NCI-H128 (cell line): ENCODE results near the gene SLC3A2.

Source experiments
- DNase-seq: peaks from one replicate; lab custom pipeline; 2025; ENCODE audit not compliant: unreplicated experiment; lab: John Stamatoyannopoulos, UW

Gene SLC3A2

DNA sequence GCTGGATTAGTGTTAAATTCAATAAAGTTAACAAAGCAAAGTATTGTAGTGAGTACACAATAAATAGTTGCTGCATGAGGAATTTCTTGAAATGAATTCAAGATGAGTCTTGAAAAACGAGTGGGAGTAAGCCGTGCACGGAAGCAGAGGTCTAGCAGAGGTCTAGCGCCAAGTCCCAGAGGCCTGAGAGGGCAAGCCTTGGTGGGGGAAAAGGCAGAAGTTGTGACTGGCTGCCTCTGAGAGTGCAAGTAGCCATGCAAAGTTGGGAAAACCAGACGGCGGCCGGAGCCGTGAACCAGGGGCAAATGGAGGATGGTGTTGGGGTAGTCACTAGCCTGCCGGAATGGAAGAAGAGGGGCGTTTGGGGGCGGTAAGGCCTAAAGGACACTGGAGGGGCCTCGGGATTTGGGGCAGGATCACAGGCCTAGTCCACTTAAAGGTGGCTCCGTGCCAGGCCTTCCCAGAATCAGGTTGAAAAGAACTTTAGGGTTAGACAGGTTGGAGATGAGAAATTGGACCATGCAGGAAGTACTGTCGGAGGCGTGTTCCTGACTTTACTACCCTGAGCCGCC, 379 bp upstream of the SLC3A2 start:
- no peak for DNase-seq

- peak; percentile 60 for DNase-seq
Observed at GRCh38 chr11:62881579-62882430, 1.1 kb downstream of the SLC3A2 start.

GRCh38 chr11:62882431-62882749, 1.7 kb downstream of the SLC3A2 start:
- DNase-seq: no peak

DNA sequence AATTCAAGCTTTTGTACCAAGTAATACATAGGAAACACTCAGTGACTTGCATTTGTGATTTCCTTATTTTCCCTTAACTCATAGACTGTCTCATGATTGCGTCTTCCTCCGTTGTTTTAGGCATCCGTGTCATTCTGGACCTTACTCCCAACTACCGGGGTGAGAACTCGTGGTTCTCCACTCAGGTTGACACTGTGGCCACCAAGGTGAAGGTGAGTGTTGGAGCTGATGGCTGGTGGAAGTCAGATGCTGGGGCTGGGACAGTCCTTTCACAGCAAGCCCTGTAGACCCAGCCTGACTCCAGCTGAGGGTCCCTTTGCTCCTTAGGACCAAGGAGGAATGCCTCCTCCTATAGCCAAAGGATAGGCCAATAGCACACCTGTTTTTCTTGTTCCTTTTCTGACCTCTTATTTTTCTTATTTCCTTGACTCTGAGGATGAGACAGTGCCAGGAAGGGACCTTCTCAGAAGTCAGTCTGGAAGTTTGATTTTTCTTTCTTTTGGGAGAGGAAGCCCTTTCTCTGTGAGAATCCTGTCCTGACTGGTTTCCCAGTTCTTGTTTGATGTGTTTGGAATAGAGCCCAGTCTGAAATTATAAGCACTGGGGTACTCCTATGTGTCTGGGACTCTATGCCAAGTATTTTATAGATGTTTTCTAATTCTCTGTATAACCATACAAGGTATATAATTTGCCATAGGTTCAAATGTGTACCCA, 2.2 kb downstream of the SLC3A2 start:
- DNase-seq: no peak

- DNase-seq: no peak
Observed at GRCh38 chr11:62883673-62884072, 3.0 kb downstream of the SLC3A2 start.

DNA sequence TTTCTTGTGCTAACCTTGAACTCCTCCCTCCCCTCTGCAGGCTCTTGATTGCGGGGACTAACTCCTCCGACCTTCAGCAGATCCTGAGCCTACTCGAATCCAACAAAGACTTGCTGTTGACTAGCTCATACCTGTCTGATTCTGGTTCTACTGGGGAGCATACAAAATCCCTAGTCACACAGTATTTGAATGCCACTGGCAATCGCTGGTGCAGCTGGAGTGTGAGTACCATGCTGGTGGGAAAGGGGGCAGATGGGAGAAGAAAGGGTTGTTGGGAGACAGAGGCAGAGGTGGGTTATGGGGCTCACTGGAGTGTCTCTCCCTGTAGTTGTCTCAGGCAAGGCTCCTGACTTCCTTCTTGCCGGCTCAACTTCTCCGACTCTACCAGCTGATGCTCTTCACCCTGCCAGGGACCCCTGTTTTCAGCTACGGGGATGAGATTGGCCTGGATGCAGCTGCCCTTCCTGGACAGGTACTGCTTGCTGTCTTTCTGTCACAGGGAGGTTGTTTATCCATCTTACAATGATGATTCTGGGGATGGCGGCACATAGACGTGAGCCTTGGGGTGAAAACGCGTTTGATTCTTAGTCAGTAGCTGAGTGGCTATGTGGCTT, 4.5 kb downstream of the SLC3A2 start:
- DNase-seq: no peak

DNA sequence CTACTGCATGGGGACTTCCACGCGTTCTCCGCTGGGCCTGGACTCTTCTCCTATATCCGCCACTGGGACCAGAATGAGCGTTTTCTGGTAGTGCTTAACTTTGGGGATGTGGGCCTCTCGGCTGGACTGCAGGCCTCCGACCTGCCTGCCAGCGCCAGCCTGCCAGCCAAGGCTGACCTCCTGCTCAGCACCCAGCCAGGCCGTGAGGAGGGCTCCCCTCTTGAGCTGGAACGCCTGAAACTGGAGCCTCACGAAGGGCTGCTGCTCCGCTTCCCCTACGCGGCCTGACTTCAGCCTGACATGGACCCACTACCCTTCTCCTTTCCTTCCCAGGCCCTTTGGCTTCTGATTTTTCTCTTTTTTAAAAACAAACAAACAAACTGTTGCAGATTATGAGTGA, 7.7 kb downstream of the SLC3A2 start:
- no peak for DNase-seq

- no peak for DNase-seq
Observed at GRCh38 chr11:62889126-62889483, 8.4 kb downstream of the SLC3A2 start.

DNA sequence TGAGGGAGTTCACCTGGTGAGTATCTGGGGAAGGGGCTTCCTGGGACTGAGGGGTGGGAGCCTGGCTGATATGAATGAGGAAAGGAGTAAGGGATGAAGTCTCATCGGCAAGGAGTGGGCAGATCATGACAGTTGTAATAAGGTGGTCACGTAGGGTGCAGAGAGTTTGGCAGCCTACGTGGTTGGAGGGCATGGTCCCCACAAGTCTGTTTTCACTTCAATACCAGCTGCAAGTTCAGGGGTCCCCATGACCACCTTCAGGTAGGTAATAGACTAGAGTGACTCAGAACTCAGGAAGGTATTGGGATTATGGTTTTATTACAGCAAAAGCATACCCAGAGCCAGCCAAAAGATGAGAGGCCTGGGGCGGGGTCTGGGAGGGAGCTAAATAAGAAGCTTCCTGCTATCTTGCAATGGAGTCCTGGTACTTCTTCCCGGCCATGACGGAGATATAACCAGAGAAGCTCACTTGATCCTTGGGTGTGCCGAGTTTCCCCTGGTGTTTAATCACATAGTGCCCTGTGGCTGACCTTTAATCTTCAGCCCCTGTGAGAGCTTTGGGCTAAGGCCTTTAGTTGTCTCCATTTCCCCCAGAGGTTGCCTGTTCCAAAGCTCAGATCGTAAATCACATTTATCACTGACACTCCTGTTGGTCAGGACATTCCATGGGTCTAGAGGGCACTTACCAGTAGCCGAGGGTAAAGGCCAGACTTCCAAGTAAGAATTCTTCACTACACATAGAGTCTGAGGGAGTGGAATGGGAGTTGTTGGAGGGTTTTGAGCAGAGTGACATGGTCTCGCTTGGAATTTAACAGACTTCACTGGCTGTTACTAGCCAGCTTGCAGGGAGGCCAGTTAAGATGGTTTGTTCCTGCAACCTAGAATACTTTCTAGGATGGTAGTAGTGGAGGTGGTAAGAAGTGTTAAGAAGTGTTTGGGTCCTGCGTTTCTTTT, 9.1 kb downstream of the SLC3A2 start:
- DNase-seq: no peak

- DNase-seq: no peak
Observed at GRCh38 chr11:62892077-62892922, 11.6 kb downstream of the SLC3A2 start.

- no peak for DNase-seq
Observed at GRCh38 chr11:62895501-62895900, 14.8 kb downstream of the SLC3A2 start.

DNA sequence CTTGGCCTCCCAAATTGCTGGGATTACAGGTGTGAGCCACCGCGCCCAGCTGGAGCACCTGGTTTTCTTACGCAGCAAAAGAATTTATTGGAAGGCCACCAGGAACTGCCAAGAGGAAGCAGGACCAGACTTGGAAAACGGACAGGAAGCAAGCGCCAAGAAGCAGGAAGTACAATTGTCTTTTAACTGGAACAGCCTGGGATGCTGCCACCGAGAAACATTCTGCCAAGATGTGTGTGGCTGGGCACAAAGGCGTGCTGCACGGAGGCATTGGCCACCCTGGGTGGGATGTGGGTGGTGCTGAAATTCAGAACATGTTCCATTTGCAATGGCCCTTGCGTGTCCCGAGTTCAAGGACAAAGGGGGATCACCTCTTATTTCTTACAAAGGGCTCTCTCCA, 15.4 kb downstream of the SLC3A2 start:
- no peak for DNase-seq

DNA sequence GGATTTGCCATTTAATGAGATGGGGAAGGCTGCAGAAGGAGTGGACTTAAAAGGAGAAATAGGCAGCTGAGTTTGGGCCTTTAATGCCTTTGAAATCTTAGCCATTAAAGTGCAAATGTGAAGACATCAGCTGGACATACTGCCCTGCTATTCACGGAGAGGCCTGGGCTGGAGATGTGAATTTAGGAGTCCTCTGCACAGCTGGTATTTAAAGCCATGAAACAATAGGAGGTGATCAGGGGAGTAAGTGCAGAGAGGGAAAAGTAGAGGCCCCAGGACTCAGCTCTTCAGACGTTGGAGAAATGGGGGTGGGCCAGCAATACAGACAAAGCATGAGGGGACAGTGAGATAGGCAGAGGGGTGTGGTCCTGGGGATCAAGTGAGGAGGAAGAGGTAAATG, 16.6 kb downstream of the SLC3A2 start:
- no peak for DNase-seq

- no peak for DNase-seq
Observed at GRCh38 chr11:62898027-62898426, 17.3 kb downstream of the SLC3A2 start.

- DNase-seq: no peak
Observed at GRCh38 chr11:62902932-62903331, 22.2 kb downstream of the SLC3A2 start.

GRCh38 chr11:62905296-62905695, 24.6 kb downstream of the SLC3A2 start:
- DNase-seq: no peak

DNA sequence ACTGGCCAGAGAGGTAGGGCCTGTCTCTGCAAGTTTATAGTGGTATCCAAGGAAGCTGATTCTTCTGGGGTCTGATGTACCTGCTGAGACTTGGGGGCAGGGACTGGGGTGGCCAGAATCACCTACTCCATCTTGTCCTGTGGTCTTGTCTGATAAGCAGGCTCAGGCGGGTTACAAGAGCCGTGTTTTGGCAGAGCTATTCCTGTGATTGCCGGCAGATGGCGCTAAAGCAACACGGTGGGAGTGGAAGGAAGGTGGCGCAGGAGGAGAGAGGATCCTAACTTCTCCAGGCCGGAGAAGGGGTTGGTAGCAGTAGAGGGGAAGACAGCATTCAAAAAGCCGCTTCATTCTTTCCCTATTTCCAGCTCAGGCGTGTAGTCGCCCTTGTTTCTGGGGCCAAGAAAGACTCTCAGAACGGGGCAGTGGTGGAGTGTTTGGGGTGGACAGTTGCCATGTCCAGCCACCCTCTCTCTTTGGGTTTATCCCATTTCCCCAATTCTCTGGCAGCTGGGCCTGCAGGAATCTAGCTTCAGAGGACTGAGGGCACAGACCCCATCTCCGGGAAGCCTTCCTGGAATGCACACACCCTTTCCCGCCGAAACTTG, 25.3 kb downstream of the SLC3A2 start:
- peak; percentile 80 for DNase-seq

DNA sequence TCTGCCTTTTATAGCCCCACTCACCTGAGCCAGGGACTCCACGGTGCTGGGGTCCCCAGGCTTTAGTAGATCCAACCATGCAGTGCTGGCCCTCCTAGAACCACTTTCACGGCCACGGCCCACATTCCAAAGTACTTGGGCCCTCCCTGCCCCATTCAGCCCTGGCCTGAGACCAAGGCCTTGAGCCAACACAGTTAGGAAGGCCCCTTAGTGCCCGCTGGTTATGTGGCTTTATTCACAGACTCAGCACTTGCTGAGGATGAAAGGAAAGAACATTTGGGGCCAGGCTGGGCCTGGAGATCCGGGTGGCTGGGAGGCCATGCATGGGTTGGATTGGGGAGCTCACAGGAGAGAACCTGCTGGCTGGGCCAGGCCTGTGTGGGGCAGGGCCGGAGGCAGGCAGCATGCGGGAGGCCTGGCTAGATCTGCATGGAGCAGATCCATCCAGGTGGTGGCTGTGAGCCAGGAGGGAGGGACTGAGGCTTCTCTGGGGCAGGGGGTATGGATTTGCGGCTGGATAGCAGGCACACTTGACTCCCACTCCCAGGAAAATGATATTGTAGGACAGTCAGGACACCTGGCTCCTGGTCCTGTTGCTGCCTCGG, 27.9 kb downstream of the SLC3A2 start:
- no peak for DNase-seq
